ENCODE results near the gene ZC3H6.

Gene ZC3H6

GRCh38 chr2:112275311-112275886 lies at the start of gene ZC3H6:
Gene ZC3H6 (plus strand): TSS chr2:112275597. CDS start chr2:112275995, 398 bp downstream.
- peak; percentile 100 for DNase-seq (ENCODE audit: low spot score)

- DNase-seq (ENCODE audit: low spot score), result no peak
Measured at GRCh38 chr2:112229348-112229747, 46.0 kb upstream of the ZC3H6 start.

GRCh38 chr2:112230371-112230770 lies 45.0 kb upstream of the ZC3H6 start:
- no peak for DNase-seq (ENCODE audit: low spot score)

GRCh38 chr2:112239862-112240261 lies 35.5 kb upstream of the ZC3H6 start:
- DNase-seq (ENCODE audit: low spot score), result no peak

DNA sequence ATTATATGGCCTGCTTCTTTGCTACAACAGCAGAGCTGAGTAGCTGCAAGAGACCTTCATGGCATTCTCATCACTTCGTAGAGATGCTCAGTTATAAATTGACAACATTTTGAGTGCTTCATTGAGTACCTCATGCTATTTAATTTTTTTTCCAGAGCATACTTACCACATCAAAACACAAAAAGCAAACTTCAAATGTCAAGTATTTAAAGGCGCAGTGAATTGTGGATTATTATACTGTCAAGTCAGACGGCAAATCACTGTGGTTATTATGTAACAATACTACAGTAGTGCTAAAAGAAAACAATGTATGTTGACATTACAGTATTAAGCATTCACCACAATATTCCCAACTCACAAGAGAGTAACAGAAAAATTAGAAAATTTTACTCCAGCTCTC lies 33.0 kb upstream of the ZC3H6 start:
- DNase-seq (ENCODE audit: low spot score), result no peak

DNA sequence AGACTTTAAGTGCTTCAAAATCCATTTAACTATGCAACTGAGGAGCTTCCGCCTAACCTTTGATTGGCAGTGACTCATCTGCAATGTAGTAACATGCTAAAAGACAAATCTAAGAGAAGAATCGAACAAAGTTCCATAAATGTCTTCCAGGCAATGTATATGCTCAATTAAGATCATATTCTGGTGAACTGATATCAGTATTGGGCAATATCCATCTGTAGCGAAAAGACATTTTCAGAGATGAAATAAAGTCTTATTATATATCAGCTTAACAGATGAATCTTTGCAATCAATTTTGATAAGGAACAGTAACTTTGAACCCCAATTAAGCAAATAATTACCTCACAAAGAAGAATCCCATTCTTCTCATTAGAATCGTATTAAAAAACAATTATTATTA lies 32.2 kb upstream of the ZC3H6 start:
- no peak for DNase-seq (ENCODE audit: low spot score)

DNA sequence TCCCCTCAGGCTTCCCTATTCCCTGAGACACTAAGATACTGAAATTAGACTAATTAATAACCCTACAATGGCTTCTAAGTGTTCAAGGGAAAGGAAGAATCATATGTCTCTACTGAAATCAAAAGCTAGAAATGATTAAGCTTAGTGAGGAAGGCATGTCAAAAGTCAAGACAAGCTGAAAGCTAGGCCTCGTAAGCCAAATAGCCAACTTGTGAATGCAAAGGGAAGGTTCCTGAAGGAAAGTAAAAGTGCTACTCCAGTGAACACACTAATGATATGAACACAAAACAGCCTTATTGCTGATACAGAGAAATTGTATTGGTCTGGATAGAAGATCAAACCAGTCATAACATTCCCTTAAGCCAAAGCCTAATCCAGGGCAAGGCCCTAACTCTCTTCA lies 30.5 kb upstream of the ZC3H6 start:
- no peak for DNase-seq (ENCODE audit: low spot score)

DNA sequence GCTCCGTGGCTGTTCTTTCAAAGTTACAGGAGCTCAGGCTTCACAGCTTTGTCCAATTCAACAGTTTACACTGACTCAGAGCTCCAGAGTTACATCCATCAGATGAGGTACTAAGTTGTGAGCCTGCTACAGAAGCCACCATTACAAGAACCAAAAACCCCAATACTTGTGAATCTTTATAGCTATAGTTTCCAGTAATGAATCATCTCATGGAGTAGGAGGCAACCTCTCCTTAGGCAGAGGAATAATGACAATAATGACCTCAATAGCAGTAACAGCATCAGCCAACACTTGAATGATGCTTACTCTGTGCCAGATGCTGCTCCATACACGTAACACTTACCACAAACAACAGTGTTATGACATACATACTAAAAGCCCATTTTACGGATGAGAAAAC lies 24.1 kb upstream of the ZC3H6 start:
- DNase-seq (ENCODE audit: low spot score), result no peak

DNA sequence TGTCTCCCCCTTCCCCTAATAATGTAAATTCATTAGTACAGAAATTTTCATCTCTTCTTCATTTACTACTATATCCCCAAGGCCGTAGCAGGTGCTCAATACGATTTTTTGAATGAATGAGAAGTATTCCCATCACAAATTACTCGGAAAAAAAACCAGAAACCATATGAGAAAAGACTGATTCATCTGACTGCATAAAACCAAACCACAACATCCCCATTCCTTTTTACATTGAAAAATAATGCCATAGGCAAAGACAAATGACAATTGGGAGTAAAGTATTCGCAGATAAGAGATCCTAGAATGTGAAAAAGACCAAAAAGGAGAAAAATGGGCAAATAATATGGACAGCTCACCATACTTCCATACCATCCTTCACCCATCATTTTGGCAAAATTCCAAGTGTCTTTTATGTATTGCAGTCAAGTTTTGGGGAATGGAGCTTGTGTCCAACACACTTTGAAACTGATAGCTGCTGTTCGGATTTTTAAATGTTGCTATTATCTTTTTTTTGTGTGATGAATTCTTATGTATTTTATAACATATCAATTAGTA lies 22.1 kb upstream of the ZC3H6 start:
- no peak for DNase-seq (ENCODE audit: low spot score)

- peak; percentile 96 for DNase-seq (ENCODE audit: low spot score)
Measured at GRCh38 chr2:112254466-112255240, 20.7 kb upstream of the ZC3H6 start, which contains the start of gene ZC3H8. Gene ZC3H8 (minus strand): TSS chr2:112255042. CDS start chr2:112254981, 61 bp downstream.

- DNase-seq (ENCODE audit: low spot score), result no peak
Measured at GRCh38 chr2:112255875-112256274, 19.5 kb upstream of the ZC3H6 start.

GRCh38 chr2:112256654-112257053 lies 18.7 kb upstream of the ZC3H6 start:
- no peak for DNase-seq (ENCODE audit: low spot score)

DNA sequence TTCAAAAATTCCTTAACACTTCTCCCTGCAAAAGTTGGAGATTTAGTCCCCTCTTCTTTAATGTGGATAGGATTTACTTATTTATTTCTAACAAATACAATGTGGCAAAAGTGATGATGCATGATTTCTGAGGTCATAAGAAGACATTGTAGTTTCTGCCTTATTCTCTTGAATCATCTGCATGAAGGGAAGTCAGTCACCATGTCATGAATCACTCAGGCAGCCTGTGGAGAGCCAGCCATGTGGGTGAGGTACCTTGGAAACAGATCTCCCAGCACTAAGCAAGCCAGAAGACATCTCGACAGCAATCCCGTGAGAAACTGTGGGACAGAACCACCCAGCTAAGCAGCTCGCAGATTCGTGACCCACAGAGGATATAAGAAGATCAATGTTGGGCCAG lies 17.8 kb upstream of the ZC3H6 start:
- DNase-seq (ENCODE audit: low spot score), result no peak

- peak; percentile 82 for DNase-seq (ENCODE audit: low spot score)
Measured at GRCh38 chr2:112259509-112260294, 15.7 kb upstream of the ZC3H6 start.

DNA sequence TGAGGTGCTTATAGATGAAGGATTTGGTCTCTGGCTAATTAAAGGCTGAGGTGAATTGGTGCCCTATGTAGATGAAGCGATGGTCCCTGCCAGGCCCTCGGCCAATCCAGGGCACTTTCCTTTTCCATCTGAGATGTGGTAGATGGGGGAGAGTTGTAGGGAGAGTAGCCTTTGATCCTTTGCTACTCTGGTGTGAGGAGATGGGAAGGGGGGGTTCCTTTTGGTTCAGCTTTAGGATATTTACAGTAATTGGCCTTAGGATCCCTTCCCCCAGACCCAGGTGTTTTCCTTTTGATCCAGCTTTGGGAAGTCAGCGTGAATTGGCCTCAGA lies 15.1 kb upstream of the ZC3H6 start:
- DNase-seq (ENCODE audit: low spot score), result no peak

DNA sequence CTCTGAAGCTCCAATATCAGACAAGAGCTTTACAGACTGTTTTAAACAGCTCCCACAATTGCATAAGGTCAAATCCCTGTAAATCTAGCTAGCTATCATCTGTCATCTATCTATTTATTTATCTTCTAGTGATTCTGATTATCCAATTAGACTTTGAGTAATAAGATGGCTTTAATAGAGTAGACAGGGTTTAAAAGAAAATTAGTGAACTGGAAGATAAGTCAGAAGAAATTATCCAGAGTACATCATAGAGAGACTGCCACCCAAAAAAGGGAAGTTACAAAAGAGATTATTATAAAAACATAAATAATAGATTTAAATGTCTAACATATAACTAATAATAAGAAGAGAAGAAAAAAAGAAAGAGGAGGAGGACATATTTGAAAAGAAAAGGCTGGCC lies 12.5 kb upstream of the ZC3H6 start:
- no peak for DNase-seq (ENCODE audit: low spot score)

DNA sequence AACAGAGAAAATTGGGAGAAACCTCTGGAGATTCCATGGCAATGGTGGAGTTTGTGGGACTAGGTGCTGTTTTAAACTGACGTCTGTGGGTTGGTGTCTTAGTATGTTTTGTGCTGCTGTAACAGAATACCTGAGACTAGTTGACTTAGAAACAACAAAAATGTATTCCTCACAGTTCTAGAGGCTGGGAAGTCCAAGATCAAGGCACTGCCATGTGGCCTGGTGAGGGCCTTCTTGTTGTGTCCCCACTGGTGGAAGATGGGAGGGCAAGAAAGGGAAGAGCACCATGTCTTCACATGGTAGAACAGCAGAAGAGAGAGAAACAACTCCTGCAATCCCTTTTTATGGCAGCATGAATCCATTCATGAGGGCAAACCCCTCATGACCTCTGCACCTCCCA lies 6.8 kb upstream of the ZC3H6 start:
- no peak for DNase-seq (ENCODE audit: low spot score)

DNA sequence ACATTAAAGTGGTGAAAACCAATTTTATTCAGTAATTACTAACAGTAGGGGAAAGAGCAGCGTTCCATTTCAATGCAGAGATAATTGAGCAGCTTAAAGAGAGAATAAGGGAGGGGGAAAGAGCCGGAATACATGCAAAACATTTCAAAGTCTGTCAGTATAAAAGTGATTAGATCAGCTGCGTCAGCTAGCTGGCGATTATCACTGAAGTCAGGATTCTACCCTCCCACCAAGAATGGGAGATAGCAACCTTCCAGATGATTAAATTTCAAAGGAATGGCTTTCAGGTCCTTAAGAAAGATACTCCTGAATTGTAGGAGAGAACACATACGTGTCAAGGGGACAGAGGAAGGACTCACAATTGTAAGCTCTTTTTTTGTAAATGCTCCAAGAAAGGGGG lies 2.7 kb upstream of the ZC3H6 start:
- DNase-seq (ENCODE audit: low spot score), result no peak

DNA sequence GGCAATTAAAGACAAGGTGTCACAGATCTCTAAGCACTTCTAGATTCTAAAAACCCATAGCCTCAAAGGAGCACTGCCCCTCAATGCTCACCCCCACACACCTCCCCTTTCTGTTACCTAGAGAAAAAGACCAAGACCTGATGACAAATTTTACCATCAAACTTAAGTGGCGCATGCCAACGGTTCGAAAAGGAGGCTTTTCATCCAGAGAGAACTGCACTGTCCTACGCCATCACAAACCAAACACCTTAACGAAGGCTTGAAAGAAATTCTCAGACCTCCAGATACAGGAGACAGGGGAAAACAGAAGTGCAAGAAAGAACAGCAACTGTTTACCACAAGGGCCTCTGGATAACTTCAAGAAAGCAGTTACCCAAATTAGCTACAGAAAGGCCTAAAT lies 2.0 kb upstream of the ZC3H6 start:
- no peak for DNase-seq (ENCODE audit: low spot score)

- DNase-seq (ENCODE audit: low spot score), result peak; percentile 88
Measured at GRCh38 chr2:112275887-112276773, 733 bp downstream of the ZC3H6 start.

GRCh38 chr2:112276954-112277353 lies 1.6 kb downstream of the ZC3H6 start:
- no peak for DNase-seq (ENCODE audit: low spot score)
